Measurements from ENCODE around the gene ABCA13.

ABCA13 gene

GRCh38 chr7:48563334-48563733 is 392.1 kb downstream of the ABCA13 start:
- no peak overlapping the region for H3K4me3 ChIP-seq
- no peak overlapping the region for H3K27ac ChIP-seq
- H3K4me1 ChIP-seq, result 0 out of 2 replicates have a peak, but pooled peaks cover 6% of the 10 kb centered on the region
- no peaks in the 10 kb centered on the region for H3K27me3 ChIP-seq
- no peaks in the 10 kb centered on the region for H3K36me3 ChIP-seq
- no peaks in the 10 kb centered on the region for H4K20me1 ChIP-seq
- TF ChIP-seq Cebpa-rat (IDR thresholded peaks at IDR 0.05), result no peak
- no peak overlapping the region for H3K9ac ChIP-seq
- no peak overlapping the region for H3K4me2 ChIP-seq
- peaks cover 10% of the 10 kb centered on the region for H3K9me3 ChIP-seq

GRCh38 chr7:48575516-48575915 is 404.3 kb downstream of the ABCA13 start:
- no peaks in the 10 kb centered on the region for H3K9me3 ChIP-seq
- H3K27me3 ChIP-seq, result no peaks in the 10 kb centered on the region
- no peak for TF ChIP-seq Cebpa-rat (IDR thresholded peaks at IDR 0.05)
- no peak overlapping the region for H3K9ac ChIP-seq
- no peak overlapping the region for H3K4me2 ChIP-seq
- no peaks in the 10 kb centered on the region for H3K4me1 ChIP-seq
- no peaks in the 10 kb centered on the region for H3K36me3 ChIP-seq
- no peak overlapping the region for H3K27ac ChIP-seq
- H3K4me3 ChIP-seq, result no peak overlapping the region
- no peaks in the 10 kb centered on the region for H4K20me1 ChIP-seq

- Histone ChIP-seq H3K9me3 (no peaks in the 10 kb centered on the region), H4K20me1 (no peaks in the 10 kb centered on the region)
- TF ChIP-seq Cebpa-rat (IDR thresholded peaks at IDR 0.05), result no peak
Measured at GRCh38 chr7:48587475-48587874, 416.2 kb downstream of the ABCA13 start.

GRCh38 chr7:48594349-48594748 is 423.1 kb downstream of the ABCA13 start:
- no peak overlapping the region for H3K9ac ChIP-seq
- no peak overlapping the region for H3K27ac ChIP-seq
- no peaks in the 10 kb centered on the region for H3K36me3 ChIP-seq
- no peaks in the 10 kb centered on the region for H3K27me3 ChIP-seq
- no peaks in the 10 kb centered on the region for H4K20me1 ChIP-seq
- no peaks in the 10 kb centered on the region for H3K4me1 ChIP-seq
- H3K4me2 ChIP-seq, result no peak overlapping the region
- no peak overlapping the region for H3K4me3 ChIP-seq
- no peaks in the 10 kb centered on the region for H3K9me3 ChIP-seq
- TF ChIP-seq Cebpa-rat (IDR thresholded peaks at IDR 0.05), result no peak

More at GRCh38 chr7:48587475-48587874, 416.2 kb downstream of the ABCA13 start:
- no peak overlapping the region for H3K9ac ChIP-seq
- no peak overlapping the region for H3K4me3 ChIP-seq
- no peaks in the 10 kb centered on the region for H3K4me1 ChIP-seq
- no peak overlapping the region for H3K27ac ChIP-seq
- H3K36me3 ChIP-seq, result no peaks in the 10 kb centered on the region
- no peaks in the 10 kb centered on the region for H3K27me3 ChIP-seq
- H3K4me2 ChIP-seq, result no peak overlapping the region

GRCh38 chr7:48595756-48596155 is 424.5 kb downstream of the ABCA13 start:
- no peaks in the 10 kb centered on the region for H3K36me3 ChIP-seq
- no peaks in the 10 kb centered on the region for H3K9me3 ChIP-seq
- no peak overlapping the region for H3K27ac ChIP-seq
- no peak overlapping the region for H3K4me2 ChIP-seq
- no peaks in the 10 kb centered on the region for H3K27me3 ChIP-seq
- no peak overlapping the region for H3K4me3 ChIP-seq
- H3K9ac ChIP-seq, result no peak overlapping the region
- no peak for TF ChIP-seq Cebpa-rat (IDR thresholded peaks at IDR 0.05)
- no peaks in the 10 kb centered on the region for H4K20me1 ChIP-seq
- no peaks in the 10 kb centered on the region for H3K4me1 ChIP-seq

- Histone ChIP-seq H3K4me3 (no peak overlapping the region), H3K36me3 (no peaks in the 10 kb centered on the region), H3K4me1 (no peaks in the 10 kb centered on the region), H3K9ac (no peak overlapping the region), H3K4me2 (no peak overlapping the region), H3K27ac (no peak overlapping the region), H4K20me1 (no peaks in the 10 kb centered on the region), H3K27me3 (no peaks in the 10 kb centered on the region), H3K9me3 (no peaks in the 10 kb centered on the region)
- TF ChIP-seq Cebpa-rat (IDR thresholded peaks at IDR 0.05), result no peak
Measured at GRCh38 chr7:48610705-48611104, 439.4 kb downstream of the ABCA13 start.

- no peaks in the 10 kb centered on the region for H3K27me3 ChIP-seq
- H3K36me3 ChIP-seq, result no peaks in the 10 kb centered on the region
- no peaks in the 10 kb centered on the region for H3K4me1 ChIP-seq
- H3K9me3 ChIP-seq, result no peaks in the 10 kb centered on the region
- H3K9ac ChIP-seq, result no peak overlapping the region
- no peak overlapping the region for H3K4me3 ChIP-seq
- no peak overlapping the region for H3K4me2 ChIP-seq
- H3K27ac ChIP-seq, result no peak overlapping the region
- no peak for TF ChIP-seq Cebpa-rat (IDR thresholded peaks at IDR 0.05)
- H4K20me1 ChIP-seq, result no peaks in the 10 kb centered on the region
Measured at GRCh38 chr7:48611993-48612392, 440.7 kb downstream of the ABCA13 start.

GRCh38 chr7:48617508-48617907 is 446.2 kb downstream of the ABCA13 start:
- Histone ChIP-seq H3K9me3 (no peaks in the 10 kb centered on the region), H3K4me3 (no peak overlapping the region), H3K4me2 (no peak overlapping the region), H3K4me1 (no peaks in the 10 kb centered on the region), H3K36me3 (no peaks in the 10 kb centered on the region), H4K20me1 (no peaks in the 10 kb centered on the region), H3K27ac (no peak overlapping the region), H3K9ac (no peak overlapping the region), H3K27me3 (no peaks in the 10 kb centered on the region)
- no peak for TF ChIP-seq Cebpa-rat (IDR thresholded peaks at IDR 0.05)

GRCh38 chr7:48617993-48618392 is 446.7 kb downstream of the ABCA13 start:
- no peak overlapping the region for H3K27ac ChIP-seq

GRCh38 chr7:48621076-48621475 is 449.8 kb downstream of the ABCA13 start:
- Histone ChIP-seq H3K9ac (no peak overlapping the region), H3K4me2 (no peak overlapping the region), H3K27ac (no peak overlapping the region), H4K20me1 (no peaks in the 10 kb centered on the region), H3K27me3 (no peaks in the 10 kb centered on the region), H3K9me3 (no peaks in the 10 kb centered on the region), H3K4me3 (no peak overlapping the region), H3K4me1 (no peaks in the 10 kb centered on the region), H3K36me3 (no peaks in the 10 kb centered on the region)
- TF ChIP-seq Cebpa-rat (IDR thresholded peaks at IDR 0.05), result no peak

More at GRCh38 chr7:48617993-48618392, 446.7 kb downstream of the ABCA13 start:
- Histone ChIP-seq H3K9ac (no peak overlapping the region), H3K9me3 (no peaks in the 10 kb centered on the region), H3K4me1 (no peaks in the 10 kb centered on the region), H3K4me2 (no peak overlapping the region), H4K20me1 (no peaks in the 10 kb centered on the region), H3K27me3 (no peaks in the 10 kb centered on the region), H3K36me3 (no peaks in the 10 kb centered on the region), H3K4me3 (no peak overlapping the region)
- TF ChIP-seq Cebpa-rat (IDR thresholded peaks at IDR 0.05), result no peak

GRCh38 chr7:48627164-48627563 is 455.9 kb downstream of the ABCA13 start:
- Histone ChIP-seq H3K27me3 (no peaks in the 10 kb centered on the region), H3K9ac (no peak overlapping the region), H3K4me1 (no peaks in the 10 kb centered on the region), H3K36me3 (no peaks in the 10 kb centered on the region), H3K4me2 (no peak overlapping the region), H4K20me1 (no peaks in the 10 kb centered on the region), H3K9me3 (no peaks in the 10 kb centered on the region), H3K4me3 (no peak overlapping the region), H3K27ac (no peak overlapping the region)
- TF ChIP-seq Cebpa-rat (IDR thresholded peaks at IDR 0.05), result no peak
